NCI-H2029 treated with DMSO at 0.1 percent for 48 hours (cell line): Measurements from ENCODE around the gene ZMAT5.

ENCODE experiments used
- DNase-seq: peaks from one replicate; lab custom pipeline; 2025; lab: John Stamatoyannopoulos, UW

The ZMAT5 gene

GRCh38 chr22:29729161-29729560 lies 37.6 kb downstream of the ZMAT5 start:
- DNase-seq = no peak

- DNase-seq = no peak
Observed at GRCh38 chr22:29727131-29727523, 39.7 kb downstream of the ZMAT5 start.

DNA sequence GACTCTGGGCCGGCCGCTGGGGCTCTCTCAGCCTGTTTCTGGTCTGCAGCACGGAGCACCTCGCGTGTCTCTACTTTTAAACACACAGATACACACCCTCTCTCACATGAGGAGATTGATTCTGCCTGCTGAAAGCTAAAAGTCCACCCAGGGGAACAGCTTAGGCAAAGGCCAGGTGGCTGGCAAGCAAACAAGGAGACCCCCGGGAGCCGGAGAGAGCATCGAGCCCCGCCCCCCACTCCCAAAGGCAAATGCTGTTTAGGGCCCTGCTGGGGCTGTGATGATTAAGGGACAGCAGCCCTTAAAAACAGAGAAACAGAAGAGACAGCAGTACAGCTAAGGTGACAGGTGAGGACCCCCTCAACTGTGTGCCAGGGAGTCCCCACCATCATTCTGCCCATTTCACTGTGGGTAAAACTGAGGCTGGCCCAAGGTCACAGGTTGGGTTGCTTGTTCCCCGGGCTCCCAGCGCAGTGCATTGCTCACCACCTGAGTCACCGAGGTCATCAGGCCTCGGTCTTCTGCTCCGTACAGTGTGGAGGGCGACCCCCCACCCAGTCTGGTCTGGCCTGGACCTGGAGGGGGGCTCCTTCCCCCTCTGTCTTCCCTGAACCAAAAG lies 40.2 kb downstream of the ZMAT5 start:
- no peak for DNase-seq

- no peak for DNase-seq
Observed at GRCh38 chr22:29726106-29726505, 40.7 kb downstream of the ZMAT5 start.

GRCh38 chr22:29724843-29725242 lies 42.0 kb downstream of the ZMAT5 start:
- DNase-seq = no peak

DNA sequence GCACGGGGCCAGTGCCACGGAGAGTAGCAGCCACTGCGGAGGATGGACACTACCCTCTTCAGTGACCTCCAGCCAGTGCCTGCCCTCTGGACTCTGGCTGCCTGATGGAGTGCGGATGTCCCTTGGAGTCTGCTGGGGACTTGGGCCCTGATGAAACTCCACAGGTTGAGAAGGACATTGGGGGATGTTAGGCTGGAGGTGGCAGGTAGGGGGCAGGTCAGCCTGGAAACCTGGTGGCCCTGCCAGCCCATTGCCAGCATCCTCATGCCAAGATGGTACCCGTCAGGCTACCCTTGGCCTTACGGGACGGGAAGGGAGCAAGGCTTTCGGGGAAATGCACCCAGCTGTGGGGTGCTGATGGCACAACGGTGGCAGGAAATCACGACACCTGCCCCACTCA lies 43.0 kb downstream of the ZMAT5 start:
- DNase-seq = no peak

DNA sequence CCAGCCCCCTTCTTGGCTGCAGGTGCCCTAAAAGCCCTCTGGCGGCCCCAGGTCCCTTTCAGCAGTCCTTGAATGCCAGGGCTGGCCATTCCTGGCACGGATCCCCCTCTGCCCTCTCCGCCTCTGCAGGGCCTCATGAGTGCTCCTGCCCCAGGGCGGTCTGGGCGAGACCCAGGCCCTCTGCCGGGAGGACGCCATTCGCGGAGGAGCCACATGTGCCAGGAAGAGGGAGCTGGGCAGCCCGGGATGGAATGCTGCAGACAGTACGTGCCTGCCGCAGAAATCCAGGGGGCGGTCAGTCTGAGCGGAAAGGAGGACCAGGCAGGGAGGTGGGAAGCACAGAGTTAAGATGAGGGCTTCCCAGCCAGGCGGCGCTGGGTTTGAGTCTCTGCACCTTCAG lies 44.2 kb downstream of the ZMAT5 start:
- no peak for DNase-seq

DNA sequence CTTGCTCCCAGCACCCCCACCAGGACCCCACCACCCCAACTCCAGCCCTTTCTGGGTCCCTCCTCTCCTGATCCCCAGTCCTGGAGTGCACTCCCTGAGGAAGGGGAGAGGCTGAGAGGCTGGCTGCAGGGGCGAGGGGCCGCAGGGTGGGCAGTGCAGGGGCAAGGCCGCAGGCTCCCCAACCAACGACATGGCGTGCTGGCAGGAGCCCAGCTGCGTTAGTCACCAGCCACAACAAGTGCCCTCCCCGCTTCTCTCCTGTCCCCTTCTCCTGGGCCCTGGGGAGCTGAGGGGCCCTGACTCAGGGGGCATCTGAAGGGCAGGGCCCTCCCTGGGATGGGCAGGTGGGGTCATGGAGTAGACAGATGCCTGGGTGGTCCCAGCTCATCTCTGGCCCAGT lies 44.7 kb downstream of the ZMAT5 start:
- DNase-seq = no peak

DNA sequence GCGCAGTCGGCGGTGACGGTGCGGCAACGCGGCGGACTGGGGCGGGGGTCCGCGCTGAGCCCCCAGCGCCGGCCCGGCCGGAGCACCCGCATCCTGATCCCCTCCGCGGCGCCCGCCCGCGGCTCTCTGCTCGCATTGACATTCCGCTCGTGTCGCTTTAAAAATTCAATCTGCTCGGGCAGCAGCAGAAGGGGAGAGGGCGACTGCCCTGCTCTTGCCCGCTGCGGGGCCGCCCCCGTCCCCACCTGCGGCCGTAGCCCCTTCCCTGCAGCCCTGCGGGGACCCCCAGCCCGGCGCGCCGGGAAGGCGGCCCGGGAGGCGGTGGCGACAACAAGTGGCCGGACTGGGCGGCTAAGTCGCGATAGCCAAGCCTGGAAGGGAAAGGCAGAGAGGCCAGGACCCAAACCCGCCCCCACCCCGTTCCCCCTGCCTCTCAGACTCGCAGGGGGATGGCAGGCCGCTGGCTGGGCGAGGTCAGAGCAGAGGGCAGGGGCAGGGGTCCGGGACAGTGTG lies 45.9 kb downstream of the ZMAT5 start:
- no peak for DNase-seq

DNA sequence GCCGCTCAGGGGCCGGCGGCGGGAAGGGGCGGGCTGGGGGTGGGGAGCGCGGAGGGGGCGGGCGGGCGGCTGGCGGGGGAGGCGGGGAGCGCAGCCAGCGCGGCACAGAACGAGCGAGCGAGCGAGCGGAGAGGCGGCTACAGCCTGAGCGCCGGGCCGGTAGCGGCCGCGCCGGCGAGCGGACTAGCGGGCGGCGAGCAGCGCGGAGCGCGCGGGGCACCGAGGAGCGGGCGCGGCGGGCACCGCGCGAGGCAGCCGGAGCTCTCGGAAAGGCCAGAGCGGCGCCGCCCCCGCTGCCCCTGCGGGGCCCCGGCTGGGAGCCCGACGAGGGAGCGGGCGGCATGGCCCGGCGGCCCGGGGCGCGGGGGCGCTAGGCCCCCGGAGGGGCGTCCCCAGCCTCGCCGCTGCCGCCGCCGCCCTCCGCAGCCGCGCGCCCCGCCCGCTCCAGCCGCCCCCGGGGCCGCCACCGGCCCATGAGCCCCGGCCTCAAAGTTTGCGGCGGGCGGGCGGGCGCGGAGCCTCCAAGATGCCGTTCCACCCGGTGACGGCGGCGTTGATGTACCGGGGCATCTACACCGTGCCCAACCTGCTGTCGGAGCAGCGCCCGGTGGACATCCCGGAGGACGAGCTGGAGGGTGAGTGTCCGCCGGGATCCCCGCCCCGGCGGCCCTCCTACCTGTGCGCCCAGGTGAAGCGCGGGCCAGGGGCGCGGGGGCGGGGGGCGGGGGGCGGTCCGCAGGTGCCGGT lies 46.7 kb downstream of the ZMAT5 start, which contains the start of gene CABP7:
CABP7 (plus strand) TSS at position 105 of the 747 bp plus-strand sequence; CDS start at position 527, 422 bp downstream.
- DNase-seq = no peak

DNA sequence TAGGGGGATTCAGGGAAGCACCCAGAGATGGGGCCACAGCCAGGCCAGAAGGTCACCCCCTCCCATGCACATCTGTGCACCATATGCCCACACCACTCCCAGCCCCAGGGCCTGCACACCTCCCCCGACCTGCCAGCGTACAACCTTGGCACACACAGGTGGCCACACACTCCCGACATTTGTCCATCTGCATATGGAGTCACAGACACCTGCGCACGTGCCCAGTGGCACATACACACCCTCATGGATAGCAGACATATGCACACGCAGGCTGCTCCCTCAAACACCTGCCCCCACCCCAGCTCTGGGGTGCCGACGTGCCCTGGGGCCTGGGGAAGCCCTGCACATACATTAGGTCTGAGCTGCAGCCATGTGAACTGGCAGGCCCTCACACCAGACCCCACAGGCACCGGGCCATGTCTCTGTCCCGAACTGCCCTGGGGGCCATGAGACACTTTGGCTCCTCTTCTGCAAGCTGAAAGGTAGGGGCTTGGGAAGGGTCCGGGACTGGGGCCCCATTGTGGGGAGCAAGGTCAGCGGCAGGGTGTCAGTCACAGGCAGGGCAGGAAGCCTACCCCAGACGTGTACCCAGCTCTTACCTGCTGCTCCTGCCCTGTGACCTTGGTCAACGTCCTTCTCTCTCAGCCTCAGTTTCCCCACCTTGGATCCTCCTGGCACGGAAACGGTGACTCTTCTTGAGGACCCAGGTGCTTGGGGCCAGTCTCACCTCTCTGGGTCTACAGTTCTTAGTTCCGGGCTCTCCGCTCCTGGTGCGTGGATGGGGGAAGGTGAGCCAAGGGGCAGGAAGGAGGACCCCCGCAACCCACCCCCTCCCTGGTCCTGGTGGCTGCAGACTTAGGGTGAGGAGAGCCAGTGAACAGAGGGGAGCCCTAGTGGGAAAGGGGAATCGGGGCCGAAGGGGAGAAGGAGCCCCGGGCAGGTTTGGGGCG lies 47.6 kb downstream of the ZMAT5 start:
- no peak for DNase-seq

- no peak for DNase-seq
Observed at GRCh38 chr22:29717789-29718188, 49.0 kb downstream of the ZMAT5 start.

DNA sequence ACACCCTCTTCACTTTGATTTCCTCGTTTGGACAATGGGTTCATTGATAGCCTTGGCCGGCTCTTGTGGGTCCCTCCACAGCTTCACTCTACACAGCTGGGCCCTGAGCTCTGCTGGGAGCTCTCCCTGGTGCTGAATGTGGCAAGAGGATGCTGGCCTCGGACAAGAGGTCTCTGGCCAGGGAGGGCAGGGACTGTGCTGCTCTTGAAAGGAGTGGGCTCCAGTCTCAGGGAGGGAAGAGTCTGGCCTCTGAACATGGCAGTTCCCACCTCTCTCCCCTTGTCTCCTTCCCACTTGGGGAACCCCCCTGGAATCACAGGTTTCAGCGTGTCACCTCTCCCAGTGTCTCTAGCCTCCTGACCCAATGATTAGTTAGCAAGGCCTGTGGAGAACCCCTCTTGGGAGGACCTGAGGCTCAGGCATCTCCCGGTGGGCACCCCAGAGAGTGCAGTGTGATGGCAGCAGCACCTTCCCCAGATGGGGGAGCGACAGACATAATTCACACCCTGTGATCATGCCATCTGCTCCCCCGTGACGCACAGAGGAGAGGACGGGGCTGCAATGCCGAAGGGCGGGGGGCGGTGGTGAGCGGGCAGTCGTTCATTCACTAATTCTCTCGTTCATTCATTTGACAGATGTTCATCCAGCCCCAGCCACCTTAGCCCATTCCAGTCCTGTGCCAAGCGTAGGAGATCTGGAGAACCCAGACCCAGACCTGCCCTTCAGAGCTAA lies 49.8 kb downstream of the ZMAT5 start:
- DNase-seq = no peak

DNA sequence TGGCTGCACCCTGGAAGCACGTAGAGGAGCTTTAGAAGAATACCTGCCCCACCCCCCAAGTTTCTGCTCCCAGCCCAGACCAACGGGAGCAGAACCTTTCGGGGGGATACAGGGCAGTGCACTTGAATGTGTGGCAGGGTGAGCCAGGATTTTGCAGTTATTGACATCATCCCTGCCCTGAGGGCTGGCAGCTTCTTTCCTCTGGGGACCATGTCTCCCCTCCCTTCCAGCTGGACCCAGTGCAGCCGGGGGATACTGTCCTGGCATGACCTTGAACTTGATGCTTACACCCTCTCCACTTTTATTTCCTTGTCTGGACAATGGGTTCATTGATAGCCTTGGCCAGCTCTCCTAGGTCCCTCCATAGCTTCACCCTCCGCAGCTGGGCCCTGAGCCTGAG lies 51.1 kb downstream of the ZMAT5 start:
- DNase-seq = no peak

DNA sequence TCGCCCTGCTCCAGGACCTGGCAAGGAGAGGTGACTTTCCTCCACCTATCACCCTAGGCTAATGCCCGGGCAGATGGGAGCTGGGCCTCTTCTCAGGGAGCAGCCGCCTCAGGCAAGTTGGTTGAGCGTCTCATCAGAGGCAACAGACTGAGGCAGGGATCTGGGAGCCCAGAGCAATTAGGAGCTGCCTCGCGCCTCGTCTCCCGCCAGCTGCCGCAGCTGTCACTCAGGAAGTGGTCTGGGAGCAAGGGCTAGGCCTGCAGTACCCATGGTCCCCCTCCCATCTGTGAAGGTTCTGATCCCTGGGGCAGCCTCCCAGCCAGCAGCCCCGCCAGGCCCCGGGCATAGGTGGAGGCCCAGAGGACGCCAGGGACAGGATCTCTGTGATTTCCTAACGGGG lies 51.6 kb downstream of the ZMAT5 start:
- no peak for DNase-seq

- no peak for DNase-seq
Observed at GRCh38 chr22:29713156-29713727, 53.6 kb downstream of the ZMAT5 start.

DNA sequence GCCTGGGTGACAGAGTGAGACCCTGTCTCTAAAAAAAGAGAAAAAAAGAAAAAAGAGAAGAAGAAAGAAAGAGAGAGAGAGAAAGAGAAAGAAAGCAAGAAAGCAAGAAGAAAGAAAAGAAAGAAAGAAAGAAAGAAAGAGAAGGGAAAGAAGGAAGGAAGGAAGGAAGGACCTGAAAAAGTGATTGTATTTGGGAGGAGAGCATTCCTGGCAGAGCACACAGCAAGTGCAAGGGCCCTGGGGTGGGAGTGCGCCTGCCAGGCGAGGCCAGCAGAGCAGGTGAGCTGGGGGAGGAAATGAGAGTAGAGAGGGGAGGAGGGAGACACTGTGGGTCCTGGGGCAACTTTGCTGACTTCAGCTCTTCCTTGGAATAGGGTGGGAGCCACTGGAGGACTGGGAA lies 54.7 kb downstream of the ZMAT5 start:
- DNase-seq = no peak

GRCh38 chr22:29710922-29711593 lies 55.7 kb downstream of the ZMAT5 start:
- peak; percentile 25 for DNase-seq

DNA sequence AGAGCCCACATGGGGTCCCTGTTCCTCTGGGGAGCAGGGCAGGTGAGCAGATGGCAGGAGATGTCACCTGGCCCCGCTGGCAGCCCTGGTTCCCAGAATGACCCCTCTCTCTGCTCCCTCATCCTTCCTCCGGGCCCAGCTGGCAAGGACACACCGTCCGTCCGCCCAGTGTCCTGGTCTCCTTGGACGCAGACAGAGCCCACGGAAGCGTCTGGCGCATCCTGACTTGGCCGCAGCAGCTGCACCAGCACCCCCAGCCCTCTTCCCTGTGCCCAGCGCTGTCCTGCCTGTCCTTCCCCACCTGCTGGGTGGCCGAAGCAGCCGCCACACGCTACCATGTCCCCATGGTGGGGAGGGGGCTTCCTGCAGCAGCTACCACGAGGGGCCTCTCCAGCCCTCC lies 56.6 kb downstream of the ZMAT5 start:
- no peak for DNase-seq

DNA sequence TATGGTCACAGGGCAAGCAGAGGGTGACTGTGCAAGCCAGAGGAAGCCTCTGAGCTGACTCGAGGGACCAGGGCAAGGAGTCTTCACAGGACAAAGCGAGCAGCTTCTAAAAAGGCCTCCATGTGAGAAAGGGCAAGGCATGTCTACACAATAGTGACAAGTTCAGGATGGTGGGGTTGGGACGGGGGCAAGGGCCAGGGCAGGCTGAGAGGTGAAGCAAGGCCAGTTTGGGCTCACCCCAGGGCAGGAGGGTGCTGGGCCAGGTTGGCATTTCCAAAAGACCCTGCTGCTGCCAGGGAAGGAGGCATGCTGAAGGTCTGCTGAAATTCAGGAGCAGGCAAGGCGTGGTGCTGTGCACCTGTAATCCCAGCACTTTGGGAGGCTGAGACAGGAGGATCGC lies 59.3 kb downstream of the ZMAT5 start:
- DNase-seq = no peak

DNA sequence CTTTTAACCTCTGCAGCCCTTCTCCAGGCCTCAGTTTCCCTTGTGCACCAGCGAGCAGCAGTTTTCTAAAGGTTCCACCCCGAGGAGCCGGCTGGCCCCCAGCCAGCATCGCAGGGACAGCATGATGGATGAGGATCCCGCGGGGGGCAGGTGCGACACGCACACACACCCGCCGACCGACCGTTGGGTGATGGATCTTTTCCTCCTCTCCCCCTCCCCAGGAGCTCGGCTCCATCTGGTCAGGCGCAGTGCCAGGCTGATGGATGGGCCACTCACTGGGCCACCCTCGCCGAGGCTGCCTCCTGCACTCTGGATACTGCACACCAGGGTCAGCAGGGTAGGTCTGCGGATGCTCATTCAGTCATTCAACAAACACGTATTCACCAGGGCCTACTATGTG lies 59.8 kb downstream of the ZMAT5 start:
- DNase-seq = no peak
